Fibroblast of skin of abdomen (primary cell): ENCODE results near the gene LMF2.

Experiments used
- DNase-seq: peaks from one replicate; pipeline ENCODE4 v3.0.0-alpha.2; 2013

LMF2 gene

GRCh38 chr22:50504369-50505211 lies 2.9 kb downstream of the LMF2 start:
- no peak for DNase-seq

GRCh38 chr22:50503475-50504145 lies 3.9 kb downstream of the LMF2 start:
- DNase-seq = no peak

- DNase-seq = no peak
These were observed 4.7 kb downstream of the LMF2 start for GRCh38 chr22:50502628-50503474.

GRCh38 chr22:50502096-50502495 lies 5.4 kb downstream of the LMF2 start:
- no peak for DNase-seq

- no peak for DNase-seq
These were observed 7.0 kb downstream of the LMF2 start for GRCh38 chr22:50500452-50500851.

GRCh38 chr22:50498322-50498890 lies 9.1 kb downstream of the LMF2 start:
- peak; percentile 46 for DNase-seq

- no peak for DNase-seq
These were observed 10.4 kb downstream of the LMF2 start for GRCh38 chr22:50497093-50497492.

- no peak for DNase-seq
These were observed 16.8 kb downstream of the LMF2 start for GRCh38 chr22:50490531-50491308.

GRCh38 chr22:50489363-50490243 lies 17.9 kb downstream of the LMF2 start:
- no peak for DNase-seq

- no peak for DNase-seq
These were observed 18.6 kb downstream of the LMF2 start for GRCh38 chr22:50488886-50489285.

GRCh38 chr22:50488006-50488677 lies 19.4 kb downstream of the LMF2 start:
- no peak for DNase-seq

- no peak for DNase-seq
These were observed 20.1 kb downstream of the LMF2 start for GRCh38 chr22:50487290-50488005.

- no peak for DNase-seq
These were observed 20.8 kb downstream of the LMF2 start, which contains the start of gene MIOX for GRCh38 chr22:50486561-50487289. Gene MIOX, plus strand, starts transcription at chr22:50486859. Its CDS starts 39 bp downstream, at chr22:50486898.

- DNase-seq = no peak
These were observed 22.0 kb downstream of the LMF2 start for GRCh38 chr22:50485221-50486131.

GRCh38 chr22:50483977-50484853 lies 23.3 kb downstream of the LMF2 start:
- no peak for DNase-seq

- no peak for DNase-seq
These were observed 23.9 kb downstream of the LMF2 start for GRCh38 chr22:50483556-50483955.

- DNase-seq = no peak
These were observed 24.4 kb downstream of the LMF2 start for GRCh38 chr22:50483106-50483505.
